GM18508 (cell line): Measurements from ENCODE around the gene CFAP300.

Experiments
- ATAC-seq: cut with Tn5 transposase; IDR thresholded peaks from one replicate; pipeline ENCODE4 v1.9.1; 2021; ENCODE audit warnings: moderate number of reproducible peaks; ENCODE audit not compliant: insufficient read depth, unreplicated experiment

Gene CFAP300

DNA sequence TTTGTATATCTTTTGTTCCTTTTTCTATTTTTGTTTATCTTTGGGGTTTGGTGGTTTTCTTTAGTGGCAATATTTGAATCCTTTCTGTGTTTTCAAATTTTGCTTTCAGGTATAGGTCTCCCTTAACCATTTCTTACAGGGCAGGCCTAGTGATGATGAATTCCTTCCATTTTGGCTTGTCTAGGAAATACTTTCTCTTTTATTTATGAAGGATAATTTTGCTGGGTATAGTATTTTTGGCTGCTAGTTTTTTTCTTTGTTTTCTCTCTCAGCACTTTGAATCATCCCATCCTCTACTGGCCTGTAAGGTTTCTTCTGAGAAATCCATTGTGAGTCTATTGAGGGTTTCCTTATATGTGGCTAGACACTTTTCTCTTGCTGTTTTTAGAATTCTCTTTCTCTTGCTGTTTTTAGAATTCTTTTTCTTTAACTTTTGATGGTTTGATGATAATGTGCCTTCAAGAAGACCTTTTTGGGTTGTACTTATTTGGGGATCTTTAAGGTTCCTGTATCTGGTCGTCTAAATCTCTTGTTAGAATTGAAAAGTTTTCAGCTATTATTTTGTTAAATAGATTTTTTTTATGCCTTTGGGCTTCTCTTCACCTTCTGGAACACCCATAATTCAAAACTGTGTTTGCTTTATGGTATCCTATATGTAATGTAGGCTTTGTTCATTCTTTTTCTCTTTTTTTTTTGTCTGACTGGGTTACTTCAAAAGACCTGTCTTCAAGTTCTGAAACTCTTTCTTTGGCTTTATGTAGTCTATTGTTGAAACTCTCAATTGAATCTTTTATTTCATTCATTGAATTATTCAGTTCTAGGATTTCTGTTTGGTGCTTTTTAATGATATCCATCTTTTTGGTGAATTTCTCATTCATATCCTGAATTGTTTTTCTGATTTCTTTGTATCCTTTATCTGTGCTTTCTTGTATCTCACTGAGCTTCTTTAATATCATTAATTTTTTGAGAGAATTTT is 24.5 kb downstream of the CFAP300 start:
- ATAC-seq: no peak

DNA sequence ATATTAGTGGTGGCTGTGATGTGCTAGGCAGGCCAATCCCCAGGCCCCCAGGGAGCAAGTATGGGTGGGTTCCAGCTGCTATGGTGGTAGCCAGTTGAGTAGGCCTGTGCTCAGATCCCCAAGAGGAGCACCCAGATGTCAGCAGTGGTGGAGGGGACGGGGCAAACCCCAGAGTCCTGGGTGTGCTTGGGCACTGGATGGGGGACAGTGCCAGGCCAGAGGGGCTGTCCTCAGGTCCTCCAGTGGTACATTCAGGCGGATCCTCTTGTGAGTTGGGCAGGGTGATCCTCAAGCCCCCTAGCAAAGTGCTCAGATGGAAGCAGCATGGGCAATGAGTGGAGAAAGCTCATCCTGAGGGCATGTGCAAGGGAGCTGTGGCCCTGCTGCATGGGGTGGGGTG is 26.0 kb downstream of the CFAP300 start:
- no peak for ATAC-seq

DNA sequence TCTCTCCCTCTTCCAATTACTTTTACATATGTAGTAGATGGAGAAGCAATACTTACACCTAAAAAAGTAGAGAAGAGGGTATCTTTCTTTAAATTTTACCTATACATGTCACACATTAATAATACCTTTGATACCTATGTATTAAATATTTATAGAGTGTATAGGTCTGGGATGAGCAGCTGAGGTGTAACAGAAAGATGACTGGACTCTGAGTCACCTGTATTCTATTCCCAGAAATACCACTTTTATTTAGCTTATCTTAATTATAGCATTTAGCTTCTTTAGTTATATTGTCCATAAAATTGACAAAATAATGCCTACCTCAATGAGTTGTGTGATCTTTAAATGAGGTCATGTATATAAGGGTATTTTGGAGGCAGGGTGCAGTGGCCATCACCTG is 32.4 kb downstream of the CFAP300 start:
- no peak for ATAC-seq

DNA sequence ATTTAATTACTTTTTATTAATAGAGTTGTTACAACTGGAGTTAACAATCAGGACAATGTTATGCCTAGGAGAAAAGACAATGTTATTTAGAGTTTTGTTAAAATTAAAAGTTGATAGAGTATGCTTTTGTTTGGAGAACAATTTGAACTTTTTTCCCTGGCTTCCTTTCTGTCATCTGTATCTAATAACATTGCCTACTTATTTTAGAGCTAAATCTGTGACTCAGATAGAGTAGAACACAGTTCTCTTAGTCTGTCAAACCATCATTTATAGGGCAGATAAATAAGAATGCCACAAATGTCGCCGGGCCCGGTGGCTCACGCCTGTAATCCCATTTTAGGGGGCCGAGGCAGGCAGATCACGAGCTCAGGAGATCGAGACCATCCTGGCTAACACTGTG is 34.1 kb downstream of the CFAP300 start:
- no peak for ATAC-seq

DNA sequence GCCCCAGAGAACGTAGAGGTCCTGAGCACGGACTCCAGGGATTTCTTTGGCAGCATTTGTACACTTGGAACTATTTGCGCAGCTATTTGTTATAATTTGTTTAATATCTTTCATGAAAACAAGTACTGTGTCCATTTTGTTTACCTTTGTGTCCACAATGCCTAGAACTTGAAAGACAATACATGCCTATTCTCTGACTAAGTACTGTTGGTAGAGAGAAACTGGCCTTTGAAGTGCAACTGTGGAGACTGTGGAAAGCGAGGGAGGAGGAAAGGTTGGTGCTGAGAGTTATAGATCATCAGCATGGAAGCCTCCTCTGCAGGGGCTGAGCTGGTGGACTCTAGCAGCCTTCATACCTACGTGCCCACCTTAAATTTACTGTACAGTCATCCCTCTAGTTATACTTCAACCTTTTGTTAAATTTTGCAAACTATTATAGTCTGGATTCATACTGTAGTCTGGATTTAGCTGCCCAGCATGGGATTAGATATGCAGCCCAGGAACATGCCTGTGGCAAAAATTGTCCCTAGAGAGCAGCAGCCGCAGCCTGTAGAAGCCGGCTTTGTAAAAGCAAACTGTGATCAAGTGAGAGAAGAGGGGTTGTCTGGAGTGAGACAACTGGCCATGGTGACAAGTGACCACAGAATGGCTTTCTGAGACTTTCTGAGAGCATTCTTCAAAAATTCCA is 38.8 kb downstream of the CFAP300 start:
- ATAC-seq: no peak

DNA sequence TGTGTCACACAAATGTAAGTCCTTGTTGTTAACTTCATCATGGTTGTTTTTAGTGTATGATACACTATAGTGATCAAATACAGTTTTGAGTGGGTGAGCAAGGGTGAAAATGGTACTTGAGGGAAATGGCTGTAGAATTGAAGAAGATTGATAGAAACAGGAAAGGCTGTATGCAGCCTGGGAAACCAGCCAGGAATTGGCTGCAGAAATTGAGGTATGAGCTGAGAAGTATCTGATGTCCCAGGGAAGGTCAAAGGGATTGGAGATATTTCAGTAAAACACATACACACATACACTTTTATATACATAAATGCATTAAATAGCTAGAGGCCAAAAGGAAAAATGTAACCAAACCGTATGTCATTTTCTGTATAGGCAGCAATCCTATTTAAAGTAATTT is 49.9 kb downstream of the CFAP300 start:
- ATAC-seq: no peak

DNA sequence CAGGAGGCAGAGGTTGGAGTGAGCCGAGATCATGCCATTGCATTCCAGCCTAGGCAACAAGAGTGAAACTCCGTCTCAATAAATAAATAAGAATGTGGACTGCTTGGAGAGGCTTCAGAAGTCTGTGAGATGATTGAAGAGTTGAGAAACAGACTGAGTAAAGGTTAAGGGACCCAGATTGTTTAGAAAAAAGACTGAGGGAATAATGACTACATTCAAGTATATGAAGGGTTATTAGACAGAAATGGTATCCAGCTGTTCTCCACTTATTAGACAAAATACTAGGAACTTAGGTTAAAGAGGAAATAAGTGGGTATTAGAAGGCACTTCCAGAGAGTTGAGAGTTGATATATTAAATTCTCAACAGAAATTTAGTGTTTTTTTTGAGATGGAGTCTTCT is 52.5 kb downstream of the CFAP300 start:
- no peak for ATAC-seq

DNA sequence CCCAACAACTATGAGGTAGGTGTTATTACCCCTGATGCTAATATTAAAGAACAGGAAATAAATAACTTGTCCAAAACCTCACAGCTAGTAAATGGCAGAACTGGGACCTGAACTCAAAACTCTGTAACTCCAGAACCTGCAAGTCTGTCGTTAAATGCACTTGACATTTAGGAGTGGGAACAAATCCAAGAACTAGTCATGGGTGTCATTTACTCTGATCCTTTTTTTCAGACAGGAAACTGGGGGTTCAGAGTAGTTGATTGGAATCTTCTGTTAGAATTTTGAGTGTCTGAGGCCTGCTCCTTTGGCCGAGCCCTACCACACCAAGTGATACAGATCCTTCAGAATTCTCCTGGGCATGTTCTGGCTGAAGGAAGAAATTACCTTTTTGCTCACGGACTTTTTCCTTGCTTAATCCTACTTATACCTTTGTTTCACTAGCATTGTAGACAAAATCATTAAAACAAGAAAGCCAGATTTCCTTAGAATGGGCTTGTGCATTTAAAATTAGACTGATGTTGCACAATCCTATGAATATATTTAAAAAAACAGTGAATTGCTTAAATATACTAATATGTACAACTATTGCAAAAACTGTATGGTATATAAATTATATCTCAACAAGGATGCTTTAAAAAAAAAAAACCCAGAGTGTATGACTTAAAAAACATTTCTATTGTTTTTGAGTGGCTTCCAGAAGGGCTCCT is 61.6 kb downstream of the CFAP300 start:
- ATAC-seq: no peak

DNA sequence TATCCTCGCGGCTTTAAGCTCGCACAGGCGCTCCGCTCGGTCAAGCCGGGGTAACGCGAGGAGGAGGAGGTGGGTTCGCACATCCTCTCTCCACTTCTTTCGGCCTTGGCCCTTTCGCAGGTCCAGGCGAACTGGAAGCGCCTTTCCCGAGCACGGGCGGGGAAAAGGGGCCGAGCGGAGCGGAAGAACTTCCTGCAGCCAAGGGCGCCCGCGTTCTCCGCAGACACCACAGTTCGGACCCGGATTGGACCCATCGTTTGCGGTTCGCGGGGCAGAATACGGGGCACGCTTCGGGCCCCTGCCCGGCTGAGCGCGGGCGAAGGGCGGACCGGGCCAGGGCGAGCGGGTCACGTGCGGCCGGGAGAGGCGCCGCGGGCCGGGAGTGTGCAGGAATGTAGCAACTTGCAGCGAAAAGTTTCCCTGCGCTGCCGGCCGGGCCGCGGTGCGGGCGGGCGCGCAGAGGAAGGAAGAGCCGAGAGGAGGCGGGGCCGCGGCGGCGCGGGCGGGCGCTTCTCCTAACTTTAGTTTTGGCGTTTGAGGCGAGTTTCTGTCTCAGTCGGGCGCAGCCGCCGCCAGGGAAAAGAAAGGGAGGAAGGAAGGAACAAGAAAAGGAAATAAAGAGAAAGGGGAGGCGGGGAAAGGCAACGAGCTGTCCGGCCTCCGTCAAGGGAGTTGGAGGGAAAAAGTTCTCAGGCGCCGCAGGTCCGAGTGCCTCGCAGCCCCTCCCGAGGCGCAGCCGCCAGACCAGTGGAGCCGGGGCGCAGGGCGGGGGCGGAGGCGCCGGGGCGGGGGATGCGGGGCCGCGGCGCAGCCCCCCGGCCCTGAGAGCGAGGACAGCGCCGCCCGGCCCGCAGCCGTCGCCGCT is 62.9 kb downstream of the CFAP300 start, which contains the start of gene YAP1:
Gene YAP1, plus strand, starts transcription at position 552 of the 865 bp plus-strand sequence. CDS start 402 bp downstream, outside the sequence.
- ATAC-seq: peak; percentile 68

DNA sequence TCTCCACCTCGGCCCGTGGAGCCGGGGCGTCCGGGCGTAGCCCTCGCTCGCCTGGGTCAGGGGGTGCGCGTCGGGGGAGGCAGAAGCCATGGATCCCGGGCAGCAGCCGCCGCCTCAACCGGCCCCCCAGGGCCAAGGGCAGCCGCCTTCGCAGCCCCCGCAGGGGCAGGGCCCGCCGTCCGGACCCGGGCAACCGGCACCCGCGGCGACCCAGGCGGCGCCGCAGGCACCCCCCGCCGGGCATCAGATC is 63.4 kb downstream of the CFAP300 start:
- no peak for ATAC-seq

DNA sequence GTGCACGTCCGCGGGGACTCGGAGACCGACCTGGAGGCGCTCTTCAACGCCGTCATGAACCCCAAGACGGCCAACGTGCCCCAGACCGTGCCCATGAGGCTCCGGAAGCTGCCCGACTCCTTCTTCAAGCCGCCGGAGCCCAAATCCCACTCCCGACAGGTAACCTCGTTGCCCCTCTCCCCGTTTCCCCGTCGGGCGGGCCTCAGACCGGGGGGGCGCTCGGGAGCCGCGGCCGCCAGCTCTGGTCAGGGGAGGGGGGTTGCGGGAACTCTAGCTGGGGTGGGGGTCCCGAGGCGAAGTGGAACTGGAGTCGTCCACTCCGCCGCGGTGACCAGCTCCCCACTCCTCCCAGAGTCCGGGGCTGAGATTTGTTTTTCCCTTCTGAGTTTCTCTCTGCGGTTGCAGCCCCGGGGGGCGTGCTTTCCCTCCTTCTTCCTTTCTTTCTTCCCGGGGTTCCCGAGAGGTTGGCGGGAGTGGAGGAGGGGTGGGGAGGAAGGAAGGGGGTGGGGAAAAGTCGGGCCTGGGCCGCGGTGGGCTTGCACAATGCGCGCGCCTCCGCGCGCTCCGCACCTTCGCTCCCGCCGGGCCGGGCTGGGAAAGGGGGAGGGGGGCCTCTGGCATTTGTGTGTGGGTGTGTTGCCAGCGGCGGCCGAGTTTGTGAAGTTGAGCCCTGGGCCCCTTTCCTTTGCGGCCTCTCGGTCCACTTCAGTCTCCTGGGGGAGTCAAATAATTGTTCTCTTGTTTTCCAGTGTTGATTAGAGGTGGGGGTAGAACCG is 64.0 kb downstream of the CFAP300 start:
- ATAC-seq: no peak

DNA sequence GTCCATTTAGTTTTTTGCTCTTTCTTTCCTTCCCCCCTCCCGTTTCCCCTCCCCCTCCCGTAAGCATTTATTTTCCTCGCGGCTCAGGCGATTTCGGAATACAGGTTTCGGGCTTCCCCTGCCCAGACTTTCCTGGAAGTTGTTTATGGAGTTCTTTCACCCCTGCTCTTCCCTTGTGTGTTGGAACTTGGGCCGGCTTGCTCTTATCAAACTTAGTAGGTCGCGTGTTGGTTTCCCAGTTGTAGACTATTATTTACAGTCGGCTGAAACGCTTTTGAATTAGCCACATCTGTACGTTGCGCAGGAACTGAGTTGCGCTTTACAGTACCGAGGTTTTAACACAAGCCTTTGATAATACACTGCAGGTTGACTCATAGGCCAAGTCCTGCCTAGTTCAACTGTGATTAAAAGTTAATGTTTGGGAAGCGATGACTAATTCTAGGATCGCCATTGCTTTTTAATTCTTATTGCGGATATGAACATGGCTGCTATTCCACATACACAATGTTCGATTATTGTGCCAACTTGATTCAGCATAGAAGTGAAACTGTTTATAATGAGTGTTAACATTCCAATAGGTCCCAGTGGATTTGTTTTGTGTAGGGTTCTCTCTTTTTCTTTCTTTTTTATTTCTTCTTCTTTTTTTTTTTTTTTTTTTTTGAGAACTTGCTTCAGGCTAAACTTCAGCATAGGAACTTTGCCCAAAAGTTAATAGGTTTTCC is 64.7 kb downstream of the CFAP300 start:
- no peak for ATAC-seq

DNA sequence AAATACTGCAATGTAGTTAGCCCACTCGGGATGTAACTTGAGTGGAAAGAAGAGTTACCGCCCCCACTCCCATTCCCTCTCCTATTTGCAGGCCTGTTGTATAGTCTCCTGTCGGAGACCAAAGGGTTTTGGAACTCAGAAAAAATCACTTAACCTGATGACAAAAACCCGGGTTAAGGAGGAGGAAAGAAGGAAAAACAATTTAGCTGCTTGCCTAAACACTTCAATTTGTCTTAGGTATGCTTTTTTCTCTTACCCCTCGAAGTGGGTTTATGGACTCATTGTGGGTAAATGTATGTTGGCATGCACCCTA is 65.2 kb downstream of the CFAP300 start:
- no peak for ATAC-seq

DNA sequence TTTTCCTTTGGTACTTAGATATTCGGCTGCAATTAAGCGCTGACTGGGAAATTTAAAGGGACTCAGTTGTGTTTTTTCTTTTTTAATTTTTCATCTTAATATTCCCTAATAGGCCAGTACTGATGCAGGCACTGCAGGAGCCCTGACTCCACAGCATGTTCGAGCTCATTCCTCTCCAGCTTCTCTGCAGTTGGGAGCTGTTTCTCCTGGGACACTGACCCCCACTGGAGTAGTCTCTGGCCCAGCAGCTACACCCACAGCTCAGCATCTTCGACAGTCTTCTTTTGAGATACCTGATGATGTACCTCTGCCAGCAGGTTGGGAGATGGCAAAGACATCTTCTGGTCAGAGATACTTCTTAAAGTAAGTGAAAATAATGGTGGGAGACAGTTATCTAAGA is 66.8 kb downstream of the CFAP300 start:
- ATAC-seq: no peak

DNA sequence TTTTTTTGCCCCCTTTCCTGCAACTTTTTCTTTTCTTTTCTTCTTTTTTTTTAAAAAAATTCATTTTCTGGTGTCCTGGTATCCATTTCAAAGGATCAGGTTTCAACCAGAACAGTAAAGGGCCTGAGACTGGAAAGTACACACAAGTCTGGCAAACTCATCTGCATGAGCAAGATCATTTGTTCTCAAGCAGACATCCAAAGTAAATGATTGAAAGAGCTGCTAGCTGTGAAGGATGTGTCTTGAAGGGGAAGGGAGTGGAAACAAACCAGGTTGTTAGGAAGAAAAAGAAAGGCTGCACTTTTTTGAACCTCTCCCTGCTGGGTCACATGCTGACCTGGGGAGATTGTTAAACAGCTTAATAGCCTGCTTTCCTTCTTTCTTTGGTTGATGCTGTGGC is 68.3 kb downstream of the CFAP300 start:
- no peak for ATAC-seq

DNA sequence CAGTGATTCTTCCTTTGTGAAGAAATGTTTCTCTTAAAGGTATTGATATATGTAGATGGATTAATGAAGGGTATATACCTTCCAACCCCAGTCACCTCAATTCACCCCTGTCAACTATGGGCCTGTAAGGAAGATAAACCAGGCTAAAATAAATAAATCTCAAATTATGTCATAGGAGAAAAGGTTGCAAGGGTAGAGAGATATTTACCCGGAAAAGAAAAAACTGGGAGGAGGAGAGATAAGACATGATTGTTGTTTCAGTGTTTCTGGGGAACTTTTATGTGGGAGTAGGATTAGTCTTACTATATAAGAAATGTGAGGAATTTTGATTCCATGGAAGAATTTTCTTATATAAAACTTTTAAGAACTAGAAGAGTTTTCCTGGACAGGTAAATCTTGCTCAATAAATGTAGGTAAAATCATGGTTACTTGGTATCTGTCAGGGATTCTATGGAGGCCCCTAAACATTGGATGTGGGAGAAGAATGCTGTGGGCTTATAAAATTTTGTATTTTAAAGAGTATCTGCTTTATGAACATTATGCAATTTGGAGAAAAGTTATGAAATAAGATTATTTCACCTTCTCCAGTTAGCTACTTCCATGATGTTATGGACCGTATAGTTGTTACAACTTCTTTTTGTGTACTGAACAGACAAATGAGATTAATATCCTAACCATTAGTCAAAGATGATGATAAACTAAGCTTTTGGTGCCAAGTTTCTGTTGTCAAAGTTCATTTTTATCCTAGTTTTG is 69.4 kb downstream of the CFAP300 start:
- ATAC-seq: no peak

DNA sequence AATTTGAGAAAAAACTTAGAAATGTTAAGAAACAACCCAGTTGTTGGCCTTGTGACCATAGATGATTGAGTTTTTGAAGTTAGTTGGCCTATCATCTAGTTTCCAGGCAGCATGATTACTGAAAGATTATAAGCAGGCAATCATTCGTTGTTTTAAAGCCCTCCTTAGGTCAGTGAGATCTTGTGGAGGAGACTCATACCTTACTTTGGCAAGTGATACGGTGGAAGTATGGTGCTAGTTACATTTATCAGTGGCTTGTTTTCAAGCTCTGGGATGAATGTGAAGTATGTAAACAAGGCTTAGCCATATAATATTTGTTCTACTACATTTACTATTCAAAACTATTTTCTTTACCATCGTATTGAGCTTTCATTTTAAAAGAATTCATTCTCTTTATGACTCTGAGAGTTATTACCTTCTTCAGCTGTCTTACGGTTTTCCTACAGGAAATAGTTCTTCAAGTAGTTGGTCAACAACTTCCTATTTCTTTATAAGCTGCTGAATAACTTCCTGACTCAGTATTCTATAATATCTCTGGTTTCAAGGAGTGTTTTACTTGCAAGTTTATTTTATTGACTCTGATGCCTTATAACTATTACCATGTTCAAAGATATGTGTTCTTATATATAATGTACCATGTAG is 70.4 kb downstream of the CFAP300 start:
- ATAC-seq: no peak

DNA sequence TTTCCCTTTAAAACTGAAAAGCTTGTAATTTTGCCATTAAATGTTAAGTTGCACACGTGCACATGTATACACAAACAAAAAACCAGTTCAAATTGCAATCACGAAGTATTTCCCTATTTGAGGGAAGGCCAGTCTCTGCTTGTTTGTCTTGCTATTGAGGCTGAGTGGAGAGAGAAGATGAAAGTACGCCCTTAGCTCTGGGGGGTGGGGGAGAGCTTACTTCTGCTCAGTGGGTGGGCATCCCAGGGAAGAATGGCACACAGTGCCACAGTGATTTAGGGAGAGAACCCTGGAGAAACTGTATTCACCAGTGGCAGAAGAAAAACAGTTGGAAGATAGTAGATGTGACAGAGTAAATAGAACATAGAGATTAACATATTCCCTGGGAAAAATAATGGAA is 71.7 kb downstream of the CFAP300 start:
- ATAC-seq: no peak
